Measurements from ENCODE around the gene CECR2. TPM values are rescaled to one million over a fixed set of nuclear protein-coding genes. Genes with fewer than 3 reads are reported as not detected.

CECR2 gene
- total RNA-seq, 3 donors from 2014 or later: 0.32 to 0.66 (median 0.44) TPM

- TF ChIP-seq POLR2A (IDR thresholded peaks at IDR 0.05) (no peak), POLR2AphosphoS5 (IDR thresholded peaks at IDR 0.05) (no peak), CTCF (IDR thresholded peaks at IDR 0.05) (no peak)
- H3K9me3 ChIP-seq: no peaks in the 10 kb centered on the region
Measured at GRCh38 chr22:17397756-17398547, 28.7 kb downstream of the CECR2 start.

GRCh38 chr22:17400305-17400704 lies 31.0 kb downstream of the CECR2 start:
- Histone ChIP-seq H3K4me3 (no peak overlapping the region), H3K36me3 (no peaks in the 10 kb centered on the region), H3K27ac (no peak overlapping the region), H3K9me3 (no peaks in the 10 kb centered on the region), H3K4me1 (no peaks in the 10 kb centered on the region), H3K27me3 (no peaks in the 10 kb centered on the region)
- intact Hi-C loops (cut with DNase I; ENCODE audit: low total_unique reads): no loop called here
- TF ChIP-seq POLR2A (IDR thresholded peaks at IDR 0.05): no peak
- no peak for TF ChIP-seq CTCF (IDR thresholded peaks at IDR 0.05)
- TF ChIP-seq POLR2AphosphoS5 (IDR thresholded peaks at IDR 0.05): no peak
- no peak for DNase-seq (ENCODE audit: low spot score in 2 of 2)

More at GRCh38 chr22:17397756-17398547, 28.7 kb downstream of the CECR2 start:
- DNase-seq (ENCODE audit: low spot score in 2 of 2): no peak
- intact Hi-C loops (cut with DNase I; ENCODE audit: low total_unique reads): no loop called here
- no peaks in the 10 kb centered on the region for H3K36me3 ChIP-seq
- H3K4me3 ChIP-seq: no peak overlapping the region
- no peaks in the 10 kb centered on the region for H3K27me3 ChIP-seq
- H3K27ac ChIP-seq: no peak overlapping the region
- no peaks in the 10 kb centered on the region for H3K4me1 ChIP-seq

- Histone ChIP-seq H3K4me1 (no peaks in the 10 kb centered on the region), H3K9me3 (no peaks in the 10 kb centered on the region), H3K27me3 (no peaks in the 10 kb centered on the region), H3K27ac (no peak overlapping the region), H3K36me3 (no peaks in the 10 kb centered on the region), H3K4me3 (no peak overlapping the region)
- TF ChIP-seq CTCF (IDR thresholded peaks at IDR 0.05) (no peak), POLR2AphosphoS5 (IDR thresholded peaks at IDR 0.05) (no peak), POLR2A (IDR thresholded peaks at IDR 0.05) (no peak)
- intact Hi-C loops (cut with DNase I; ENCODE audit: low total_unique reads): no loop called here
- no peak for DNase-seq (ENCODE audit: low spot score in 2 of 2)
Measured at GRCh38 chr22:17401728-17402127, 32.5 kb downstream of the CECR2 start.

- DNase-seq (ENCODE audit: low spot score in 2 of 2): no peak
- intact Hi-C loops (cut with DNase I; ENCODE audit: low total_unique reads): no loop called here
- no peaks in the 10 kb centered on the region for H3K4me1 ChIP-seq
- no peak overlapping the region for H3K27ac ChIP-seq
- H3K27me3 ChIP-seq: no peaks in the 10 kb centered on the region
- no peak overlapping the region for H3K4me3 ChIP-seq
- H3K9me3 ChIP-seq: no peaks in the 10 kb centered on the region
- no peaks in the 10 kb centered on the region for H3K36me3 ChIP-seq
- TF ChIP-seq POLR2AphosphoS5 (IDR thresholded peaks at IDR 0.05) (no peak), POLR2A (IDR thresholded peaks at IDR 0.05) (no peak), CTCF (IDR thresholded peaks at IDR 0.05) (no peak)
Measured at GRCh38 chr22:17402293-17402692, 33.0 kb downstream of the CECR2 start.

- intact Hi-C loops (cut with DNase I; ENCODE audit: low total_unique reads): no loop called here
- no peak for DNase-seq (ENCODE audit: low spot score in 2 of 2)
Measured at GRCh38 chr22:17403906-17404305, 34.6 kb downstream of the CECR2 start.

More at GRCh38 chr22:17403906-17404305, 34.6 kb downstream of the CECR2 start:
- no peaks in the 10 kb centered on the region for H3K9me3 ChIP-seq
- H3K27ac ChIP-seq: no peak overlapping the region
- H3K4me3 ChIP-seq: no peak overlapping the region
- no peak for TF ChIP-seq POLR2A (IDR thresholded peaks at IDR 0.05)
- TF ChIP-seq CTCF (IDR thresholded peaks at IDR 0.05): no peak
- TF ChIP-seq POLR2AphosphoS5 (IDR thresholded peaks at IDR 0.05): no peak
- H3K27me3 ChIP-seq: no peaks in the 10 kb centered on the region
- no peaks in the 10 kb centered on the region for H3K4me1 ChIP-seq
- H3K36me3 ChIP-seq: no peaks in the 10 kb centered on the region

Measured in breast epithelium (tissue), 4 donors.